Measurements from ENCODE around the gene SLC6A2. TPM values are rescaled to one million over a fixed set of nuclear protein-coding genes. Genes with fewer than 3 reads are reported as not detected.

Gene SLC6A2
- total RNA-seq, 6 donors from 2014 or later, result 0.20 TPM; not detected in 5

GRCh38 chr16:55641430-55642056 is 14.2 kb upstream of the SLC6A2 start:
- no peak overlapping the region for H3K27ac ChIP-seq
- no peaks in the 10 kb centered on the region for H3K4me1 ChIP-seq
- ATAC-seq (ENCODE audit: low FRiP score in 2 of 2) (no peak), DNase-seq (no peak)
- H3K4me3 ChIP-seq, result no peak overlapping the region
- H3K36me3 ChIP-seq, result no peaks in the 10 kb centered on the region
- no peaks in the 10 kb centered on the region for H3K9me3 ChIP-seq
- TF ChIP-seq EP300 (IDR thresholded peaks at IDR 0.05) (no peak), CTCF (IDR thresholded peaks at IDR 0.05) (no peak)
- 70 to 74% methylated on average over 7 of the region's 7 CpGs for WGBS, 2 donors
- H3K27me3 ChIP-seq, result no peaks in the 10 kb centered on the region

- H3K9me3 ChIP-seq, result no peaks in the 10 kb centered on the region
- no peaks in the 10 kb centered on the region for H3K27me3 ChIP-seq
- WGBS, 2 donors, result 87 to 91% methylated on average over 3 of the region's 3 CpGs
- DNase-seq (no peak), ATAC-seq (ENCODE audit: low FRiP score in 2 of 2) (no peak)
- no peak for TF ChIP-seq POLR2A (IDR thresholded peaks at IDR 0.05)
- no peak for TF ChIP-seq POLR2AphosphoS5 (IDR thresholded peaks at IDR 0.05)
- no peaks in the 10 kb centered on the region for H3K4me1 ChIP-seq
- H3K4me3 ChIP-seq, result no peak overlapping the region
- H3K27ac ChIP-seq, result no peak overlapping the region
- H3K36me3 ChIP-seq, result no peaks in the 10 kb centered on the region
Measured at GRCh38 chr16:55642611-55643010, 13.2 kb upstream of the SLC6A2 start.

- no peak for TF ChIP-seq POLR2AphosphoS5 (IDR thresholded peaks at IDR 0.05)
- no peak for TF ChIP-seq POLR2A (IDR thresholded peaks at IDR 0.05)
- TF ChIP-seq EP300 (IDR thresholded peaks at IDR 0.05), result no peak
- peak in 1 of 6 experiments; percentile 27 for TF ChIP-seq CTCF (IDR thresholded peaks at IDR 0.05)
Measured at GRCh38 chr16:55643161-55643970, 12.4 kb upstream of the SLC6A2 start.

GRCh38 chr16:55645986-55646385 is 9.8 kb upstream of the SLC6A2 start:
- Histone ChIP-seq H3K9me3 (no peaks in the 10 kb centered on the region), H3K4me3 (no peak overlapping the region), H3K36me3 (no peaks in the 10 kb centered on the region), H3K27me3 (no peaks in the 10 kb centered on the region), H3K27ac (no peak overlapping the region), H3K4me1 (no peaks in the 10 kb centered on the region)
- WGBS, 2 donors, result 80 to 82% methylated on average over 4 of the region's 4 CpGs
- TF ChIP-seq POLR2A (IDR thresholded peaks at IDR 0.05) (no peak), CTCF (IDR thresholded peaks at IDR 0.05) (no peak), EP300 (IDR thresholded peaks at IDR 0.05) (no peak), POLR2AphosphoS5 (IDR thresholded peaks at IDR 0.05) (no peak)
- ATAC-seq (ENCODE audit: low FRiP score in 2 of 2) (no peak), DNase-seq (no peak)

More at GRCh38 chr16:55643161-55643970, 12.4 kb upstream of the SLC6A2 start:
- 87 to 89% methylated on average over 9 to 11 of the region's 11 CpGs for WGBS, 2 donors
- ATAC-seq (ENCODE audit: low FRiP score in 2 of 2), result peak; percentile 41 to 77
- Histone ChIP-seq H3K9me3 (no peaks in the 10 kb centered on the region), H3K27me3 (no peaks in the 10 kb centered on the region), H3K4me3 (no peak overlapping the region), H3K27ac (no peak overlapping the region), H3K36me3 (no peaks in the 10 kb centered on the region), H3K4me1 (no peaks in the 10 kb centered on the region)
- peak; percentile 34 to 38 for DNase-seq

GRCh38 chr16:55647343-55647742 is 8.4 kb upstream of the SLC6A2 start:
- Histone ChIP-seq H3K36me3 (no peaks in the 10 kb centered on the region), H3K27ac (no peak overlapping the region), H3K27me3 (no peaks in the 10 kb centered on the region), H3K4me1 (no peaks in the 10 kb centered on the region), H3K4me3 (no peak overlapping the region), H3K9me3 (no peaks in the 10 kb centered on the region)
- ATAC-seq (ENCODE audit: low FRiP score in 2 of 2), result no peak
- WGBS, 2 donors, result 88 to 89% methylated on average over 4 of the region's 4 CpGs
- no peak for DNase-seq
- TF ChIP-seq POLR2A (IDR thresholded peaks at IDR 0.05) (no peak), CTCF (IDR thresholded peaks at IDR 0.05) (no peak)

Data from upper lobe of left lung (tissue), 6 donors.